Esophagus squamous epithelium (tissue), 5 donors: Measurements from ENCODE around the gene GPR68. TPM values are rescaled to one million over a fixed set of nuclear protein-coding genes. Genes with fewer than 3 reads are reported as not detected.

ENCODE experiments used
- DNase-seq: peaks from one replicate; lab custom pipeline; 2025; lab: John Stamatoyannopoulos, UW
- H3K27ac ChIP-seq, 4 donors: fragments of 200-600 bp; sonication (generic); one replicate each; pipeline ENCODE4 v1.5.1; 2016 to 2019; ENCODE audit warnings: mild to moderate bottlenecking in 1 of 4
- H3K27me3 ChIP-seq, 4 donors: fragments of 200-600 bp; sonication (generic); 1 replicate in 3 of 4; 2 replicates in 1 of 4; pipeline versions ENCODE4 v1.5.1 to v1.6.0; 2017 to 2021; ENCODE audit warnings: antibody characterized with exemption in 1 of 4
- H3K36me3 ChIP-seq, 3 donors: fragments of 200-600 bp; sonication (generic); one replicate each; pipeline ENCODE4 v1.5.1; 2016 to 2019
- H3K4me1 ChIP-seq, 3 donors: fragments of 200-600 bp; sonication (generic); one replicate each; pipeline ENCODE4 v1.5.1; 2017 to 2019
- H3K4me3 ChIP-seq, 4 donors: fragments of 200-600 bp; sonication (generic); 1 replicate in 3 of 4; 2 replicates in 1 of 4; pipeline ENCODE4 v1.5.1; 2016 to 2019; ENCODE audit warnings: mild to moderate bottlenecking in 2 of 4, moderate library complexity in 1 of 4
- H3K9me3 ChIP-seq, 3 donors: fragments of 200-600 bp; sonication (generic); one replicate each; pipeline ENCODE4 v1.5.1; 2016 to 2019
- CTCF ChIP-seq, 6 experiments: fragments of 450-650 bp in 4 of 6; fragments of 200-600 bp in 2 of 6; sonication (generic) in 2 of 6; IDR thresholded peaks; one replicate each; pipeline ENCODE4 v1.5.1; 2016 to 2019; ENCODE audit warnings: antibody characterized with exemption in 6 of 6, mild to moderate bottlenecking in 4 of 6, moderate library complexity in 4 of 6
- POLR2A ChIP-seq, 4 donors: fragments of 450-650 bp; IDR thresholded peaks; one replicate each; pipeline ENCODE4 v1.6.1; 2017; ENCODE audit warnings: antibody characterized with exemption in 4 of 4, mild to moderate bottlenecking in 4 of 4, moderate library complexity in 3 of 4
- WGBS, 2 donors: methylation state at CpG; one replicate each; pipeline ENCODE4 v1.1.5; 2018; 5-methylcytosine and 5-hydroxymethylcytosine counted together
- intact Hi-C: fragments of 100-400 bp; cut with DNase I; formaldehyde crosslinking; loops from one replicate; pipeline ENCODE4 v1.15.0; 2022
- total RNA-seq, 4 donors: library from RNA; depleted of rRNA; stranded (reverse); fragments of >200 nt; gene quantifications; one replicate each; pipeline ENCODE4 v1.1.0, GENCODE V29; 2016
- donor health status: DM: yes; HTN: yes; CAD: no.

Gene GPR68
- total RNA-seq, 4 donors from 2014 or later, result 4.0 to 17.5 (median 10.2) TPM

- no peaks in the 10 kb centered on the region for H3K9me3 ChIP-seq
- no peaks in the 10 kb centered on the region for H3K27me3 ChIP-seq
- peaks cover 6 to 93% (median 15%) of the 10 kb centered on the region in 3 donors for H3K36me3 ChIP-seq
- peaks cover 0 to 6% (median 5%) of the 10 kb centered on the region in 3 donors for H3K4me1 ChIP-seq
- WGBS, 2 donors, result 75 to 86% methylated on average over 13 of the region's 13 CpGs
- H3K4me3 ChIP-seq, result no peak overlapping the region
- intact Hi-C loops, result loop anchor here (5.0 kb wide), 1 partner anchor 102 kb away; no protein-coding TSS in a partner anchor
- no peak overlapping the region for H3K27ac ChIP-seq
- TF ChIP-seq CTCF (IDR thresholded peaks at IDR 0.05) (no peak), POLR2A (IDR thresholded peaks at IDR 0.05) (no peak)
- DNase-seq, result no peak
These were observed 39.8 kb upstream of the GPR68 start for GRCh38 chr14:91284146-91284790.

GRCh38 chr14:91283666-91284065 lies 39.2 kb upstream of the GPR68 start:
- 93 to 97% methylated on average over 3 of the region's 4 CpGs for WGBS, 2 donors
- no peaks in the 10 kb centered on the region for H3K9me3 ChIP-seq
- DNase-seq, result no peak
- no peak overlapping the region for H3K4me3 ChIP-seq
- no peak overlapping the region for H3K27ac ChIP-seq
- peaks cover 6 to 92% (median 18%) of the 10 kb centered on the region in 3 donors for H3K36me3 ChIP-seq
- H3K4me1 ChIP-seq, result peaks cover 0 to 6% (median 5%) of the 10 kb centered on the region in 3 donors
- intact Hi-C loops, result loop anchor here (5.0 kb wide), 1 partner anchor 101 kb away; no protein-coding TSS in a partner anchor
- H3K27me3 ChIP-seq, result no peaks in the 10 kb centered on the region
- no peak for TF ChIP-seq POLR2A (IDR thresholded peaks at IDR 0.05)
- no peak for TF ChIP-seq CTCF (IDR thresholded peaks at IDR 0.05)

GRCh38 chr14:91282954-91283645 lies 38.6 kb upstream of the GPR68 start:
- intact Hi-C loops, result loop anchor here (5.0 kb wide), 1 partner anchor 101 kb away; no protein-coding TSS in a partner anchor
- Histone ChIP-seq H3K27me3 (no peaks in the 10 kb centered on the region), H3K36me3 (peaks cover 6 to 90% (median 18%) of the 10 kb centered on the region in 3 donors), H3K4me1 (peaks cover 2 to 11% (median 5%) of the 10 kb centered on the region in 3 donors), H3K9me3 (no peaks in the 10 kb centered on the region), H3K4me3 (no peak overlapping the region), H3K27ac (no peak overlapping the region)
- 89 to 100% methylated on average over 1 to 10 of the region's 14 CpGs for WGBS, 2 donors
- TF ChIP-seq CTCF (IDR thresholded peaks at IDR 0.05) (no peak), POLR2A (IDR thresholded peaks at IDR 0.05) (no peak)
- DNase-seq, result no peak

- Histone ChIP-seq H3K4me3 (no peak overlapping the region), H3K27me3 (no peaks in the 10 kb centered on the region), H3K9me3 (no peaks in the 10 kb centered on the region), H3K27ac (no peak overlapping the region), H3K36me3 (peaks cover 6 to 92% (median 18%) of the 10 kb centered on the region in 3 donors), H3K4me1 (peaks cover 5 to 20% (median 10%) of the 10 kb centered on the region in 3 donors)
- DNase-seq, result no peak
- intact Hi-C loops, result loop anchor here (5.0 kb wide), 1 partner anchor 99 kb away; no protein-coding TSS in a partner anchor
- 65 to 78% methylated on average over 8 to 9 of the region's 9 CpGs for WGBS, 2 donors
- TF ChIP-seq POLR2A (IDR thresholded peaks at IDR 0.05), result no peak
- no peak for TF ChIP-seq CTCF (IDR thresholded peaks at IDR 0.05)
These were observed 36.8 kb upstream of the GPR68 start for GRCh38 chr14:91281346-91281745.

GRCh38 chr14:91280129-91280528 lies 35.6 kb upstream of the GPR68 start:
- H3K36me3 ChIP-seq, result peaks cover 6 to 94% (median 18%) of the 10 kb centered on the region in 3 donors
- peaks cover 5 to 20% (median 10%) of the 10 kb centered on the region in 3 donors for H3K4me1 ChIP-seq
- 84 to 90% methylated on average over 3 of the region's 5 CpGs for WGBS, 2 donors
- H3K9me3 ChIP-seq, result no peaks in the 10 kb centered on the region
- intact Hi-C loops, result loop anchor here (5.0 kb wide), 1 partner anchor 98 kb away; no protein-coding TSS in a partner anchor
- DNase-seq, result no peak
- H3K4me3 ChIP-seq, result no peak overlapping the region
- no peak overlapping the region for H3K27ac ChIP-seq
- TF ChIP-seq POLR2A (IDR thresholded peaks at IDR 0.05) (no peak), CTCF (IDR thresholded peaks at IDR 0.05) (no peak)
- H3K27me3 ChIP-seq, result no peaks in the 10 kb centered on the region
